ENCODE measurements around the gene RBM4.

DNA sequence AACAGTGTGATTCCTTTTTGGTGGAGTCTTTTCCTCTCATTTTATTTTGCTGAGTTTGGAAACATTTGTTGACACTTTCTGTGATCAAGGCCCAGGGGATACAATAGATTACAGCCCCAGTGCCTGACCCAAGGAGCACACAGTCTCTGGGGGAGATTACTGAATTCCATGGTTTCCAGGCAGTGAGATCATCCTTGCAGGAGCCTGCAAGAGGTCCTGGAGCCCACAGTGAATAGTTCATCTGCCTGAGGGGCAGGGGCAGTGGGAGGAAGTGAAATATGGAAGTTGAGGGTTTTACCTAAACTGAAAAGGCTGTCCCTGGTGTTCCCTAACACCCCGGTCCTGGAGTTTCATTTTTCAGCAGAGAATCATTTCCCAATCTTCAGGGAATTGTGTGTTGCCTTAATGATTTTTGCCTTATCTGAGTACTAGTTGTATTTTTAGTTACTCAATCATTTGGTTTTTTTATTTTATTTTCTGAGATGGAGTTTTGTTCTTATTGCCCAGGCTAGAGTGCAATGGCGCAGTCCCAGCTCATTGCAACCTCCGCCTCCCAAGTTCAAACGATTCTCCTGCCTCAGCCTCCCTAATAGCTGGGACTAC is 37.8 kb upstream of the RBM4 start:
- TF ChIP-seq POLR2AphosphoS5 (IDR thresholded peaks at IDR 0.05) (no peak), CTCF (IDR thresholded peaks at IDR 0.05) (no peak)
